ACHN (cell line): ENCODE results near the gene NEK3.
"Not testable (repeated sequence)": the region's sequence is repeated elsewhere in the genome, so short reads cannot be mapped to it uniquely, and the experiment has no call there.

Experiments
- DNase-seq: peaks from one replicate; pipeline ENCODE4 v3.0.0-alpha.2; 2015
- in situ Hi-C: cut with HindIII; loops from 2 replicates; pipeline ENCODE4 v1.10.0; 2017; ENCODE audit warnings: low sequenced_read_pairs, low pct_ligation_motif_present, low pct_unique_long_range_greater_than_20kb

NEK3 gene

DNA sequence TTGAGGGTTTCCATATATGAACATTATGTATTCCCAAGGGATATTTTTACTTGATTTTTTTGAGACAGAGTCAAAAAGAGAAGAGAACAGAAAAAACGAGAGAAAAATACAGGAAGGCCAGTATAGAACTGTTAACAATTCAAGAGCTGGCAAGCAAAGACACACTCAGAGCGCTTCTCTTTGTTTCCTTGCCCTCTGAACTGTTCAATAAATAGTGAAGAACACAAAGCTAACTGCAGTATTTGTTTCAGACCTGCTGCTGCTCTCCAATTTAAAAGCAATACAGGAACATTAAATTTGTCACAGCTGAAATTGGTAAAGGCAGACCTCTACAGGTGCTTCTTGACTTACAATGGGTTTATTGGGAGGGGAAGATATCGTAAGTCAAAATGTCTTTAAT, 14.0 kb upstream of the NEK3 start:
- in situ Hi-C loops, result no loop called here
- DNase-seq, result no peak

DNA sequence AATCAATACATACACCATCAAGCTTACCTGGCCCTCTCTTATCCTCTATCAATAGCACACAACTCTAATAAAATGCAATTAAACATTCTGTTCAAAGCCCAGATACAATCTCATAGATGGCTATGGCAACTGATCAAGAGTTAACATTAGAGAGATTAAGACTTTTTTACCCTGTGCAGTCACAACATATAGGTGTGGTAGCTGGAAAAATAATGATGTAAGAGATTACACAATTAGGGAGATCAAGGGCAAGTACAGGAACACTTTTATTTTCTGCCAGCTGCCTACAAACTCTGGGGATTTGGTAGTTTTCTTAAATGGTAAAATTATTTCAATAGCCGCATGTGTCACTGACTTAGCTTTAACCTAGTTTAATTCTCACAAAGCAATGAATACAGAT, 12.3 kb upstream of the NEK3 start:
- in situ Hi-C loops, result not testable (repeated sequence)

DNA sequence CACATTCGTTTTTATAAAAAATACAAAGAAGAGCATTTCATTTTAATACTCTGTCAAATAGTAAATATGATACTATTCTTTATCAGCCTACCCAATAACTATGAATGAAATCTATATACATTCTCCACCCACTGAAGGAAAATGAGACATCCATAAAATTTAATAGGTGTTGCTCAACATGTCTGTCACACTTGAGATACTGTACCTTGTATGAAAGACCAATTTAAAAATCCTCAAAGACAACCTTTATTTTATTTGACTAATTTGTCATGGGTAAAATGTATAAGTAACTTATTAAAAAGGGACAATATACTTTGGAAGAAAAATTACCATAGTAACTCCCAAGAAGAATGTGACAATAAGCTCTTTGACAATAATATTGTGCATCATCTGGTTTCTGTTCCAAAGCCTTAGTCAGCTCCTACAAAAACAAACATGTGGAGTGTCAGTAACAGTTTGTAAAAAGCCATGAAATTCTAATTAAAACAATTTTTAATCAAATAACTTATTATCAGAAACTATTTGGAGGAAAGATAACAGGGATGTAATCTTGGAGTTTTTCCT, 11.5 kb upstream of the NEK3 start:
- in situ Hi-C loops, DNase-seq: not testable (repeated sequence)

More for the DNA sequence above, 12.3 kb upstream of the NEK3 start:
- DNase-seq, result not testable (repeated sequence)

DNA sequence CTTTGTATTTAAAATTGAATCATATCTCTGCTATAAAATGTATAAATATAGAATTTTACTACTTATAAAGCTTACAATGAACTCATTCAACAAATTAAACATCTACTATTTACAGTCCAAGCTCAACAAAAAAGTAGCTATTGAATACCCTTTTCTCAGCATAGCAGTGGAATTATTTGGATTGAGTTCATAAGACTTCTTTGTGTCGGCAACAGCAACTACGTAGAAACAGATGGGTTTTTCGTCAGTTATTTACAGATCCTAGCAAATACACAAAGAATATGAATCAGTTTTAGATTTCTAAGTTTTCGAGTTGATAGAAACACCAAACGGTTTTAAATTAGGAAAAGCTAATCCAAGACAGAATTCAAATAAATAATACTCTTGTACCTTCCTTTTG, 10.4 kb upstream of the NEK3 start:
- in situ Hi-C loops, result no loop called here
- DNase-seq, result no peak

DNA sequence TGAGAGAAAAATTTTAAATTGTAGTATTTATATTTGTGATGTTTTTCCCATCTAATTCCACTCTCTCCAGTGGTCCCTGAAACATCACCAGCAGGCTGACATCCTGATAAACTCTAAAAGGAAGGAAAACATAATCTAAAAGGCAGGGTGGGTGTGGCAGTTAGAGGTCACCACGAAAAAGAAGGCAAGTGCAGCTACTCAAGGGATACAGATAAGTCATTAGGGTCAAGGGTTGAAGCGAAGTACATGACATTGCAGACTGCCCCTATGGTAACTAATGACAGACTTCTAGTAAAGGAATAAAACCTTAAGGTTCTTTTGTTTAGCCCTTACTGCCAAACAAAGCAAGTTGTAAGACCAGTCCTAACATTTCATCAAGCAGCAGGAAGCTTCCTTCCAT, 6.0 kb upstream of the NEK3 start:
- no peak for DNase-seq
- in situ Hi-C loops, result no loop called here

DNA sequence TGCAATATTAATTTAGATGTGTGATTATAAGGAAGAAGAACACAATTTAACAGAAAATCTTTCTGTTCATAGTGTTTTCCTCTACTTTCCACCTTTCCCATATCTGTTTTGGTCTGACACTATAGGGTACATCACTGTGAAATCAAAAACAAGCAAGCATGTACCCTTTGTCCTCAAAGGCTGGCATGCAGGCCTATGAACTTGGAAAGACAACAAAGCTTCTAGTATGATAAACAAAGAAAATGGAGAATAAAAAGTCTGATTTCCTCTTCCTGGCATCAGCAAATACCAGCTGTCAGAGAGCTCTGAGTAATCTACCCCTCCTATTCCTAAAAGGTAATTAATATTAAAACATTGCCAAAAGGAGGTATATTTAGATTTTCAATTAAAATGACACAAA, 5.6 kb upstream of the NEK3 start:
- in situ Hi-C loops, result no loop called here
- DNase-seq, result no peak

DNA sequence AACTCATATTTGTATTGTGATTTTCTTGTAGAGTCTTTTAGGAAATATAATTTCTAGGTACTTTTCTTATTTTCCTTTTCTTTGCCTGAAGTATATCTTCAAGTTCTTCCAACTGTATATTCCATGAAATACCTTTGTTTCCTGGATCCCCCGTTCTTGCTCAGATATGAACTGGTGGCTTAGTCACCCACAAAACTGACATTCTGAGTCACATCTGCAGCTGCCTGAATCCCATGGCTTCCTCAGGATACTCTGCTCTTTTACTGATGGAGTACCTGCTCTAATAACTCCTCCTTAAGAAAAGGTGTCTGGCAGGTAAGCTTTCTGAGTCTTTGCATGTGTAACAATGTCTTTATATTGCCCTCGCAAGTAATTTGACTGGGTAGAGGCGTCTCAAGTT, 4.5 kb upstream of the NEK3 start:
- in situ Hi-C loops, DNase-seq: not testable (repeated sequence)

DNA sequence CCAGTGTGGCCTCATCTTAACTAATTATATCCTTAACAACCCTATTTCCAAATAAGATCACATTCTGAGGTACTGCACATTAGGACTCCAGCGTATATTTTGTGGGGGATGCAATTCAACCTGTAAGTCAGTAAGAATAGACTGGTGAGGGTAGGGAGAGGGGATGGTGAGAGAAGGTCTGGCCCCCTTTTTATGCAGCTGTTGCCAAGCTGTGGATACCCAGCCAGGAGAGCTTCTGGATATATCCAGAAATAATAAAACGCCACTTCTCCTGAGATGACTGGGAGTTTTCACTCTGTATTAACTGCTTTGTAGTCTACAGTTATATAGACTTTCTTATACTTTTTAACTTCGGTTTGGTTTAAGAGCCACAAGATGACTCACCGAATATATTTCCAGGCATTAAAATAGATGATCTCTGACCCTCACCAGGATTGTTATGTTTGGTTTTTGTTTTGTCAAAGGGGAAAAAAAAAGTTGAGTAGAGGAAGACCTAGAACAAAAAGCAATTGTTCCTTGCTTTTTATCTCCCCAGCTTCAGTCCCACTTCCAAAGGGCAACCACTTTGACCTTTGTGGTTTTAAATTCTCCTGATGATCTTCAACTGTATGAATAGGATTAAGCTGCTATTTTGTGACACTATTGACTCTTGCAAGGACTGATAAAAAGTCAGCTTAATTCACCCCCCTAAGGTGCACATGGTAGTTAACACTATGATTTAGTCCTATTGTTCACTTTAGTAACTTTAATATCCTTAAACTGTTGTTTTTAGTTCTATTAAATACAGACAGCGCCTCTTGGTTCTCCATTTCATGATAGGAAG, 3.1 kb upstream of the NEK3 start:
- in situ Hi-C loops, result no loop called here
- DNase-seq, result peak; percentile 26

DNA sequence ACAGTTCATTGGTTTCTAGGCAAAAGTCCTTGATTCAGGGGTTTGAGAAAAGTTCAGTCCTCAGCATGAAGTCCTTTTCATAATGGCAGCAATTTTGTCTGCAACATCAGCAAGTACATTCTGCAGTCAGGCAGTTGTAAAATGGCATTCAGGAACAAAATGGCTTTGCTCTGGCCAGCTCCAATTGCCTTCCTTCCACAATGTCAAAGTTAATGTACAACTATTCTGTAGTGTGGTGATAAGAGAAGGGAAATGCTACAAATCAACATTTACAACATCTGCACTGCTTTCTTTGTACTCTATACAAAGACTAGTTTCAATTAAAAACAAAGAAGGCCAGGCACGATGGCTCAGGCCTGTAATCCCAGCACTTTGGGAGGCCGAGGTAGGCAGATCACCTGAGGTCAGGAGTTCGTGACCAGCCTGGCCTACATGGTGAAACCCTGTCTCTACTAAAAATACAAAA, 1.8 kb upstream of the NEK3 start:
- DNase-seq, result no peak
- in situ Hi-C loops, result no loop called here

DNA sequence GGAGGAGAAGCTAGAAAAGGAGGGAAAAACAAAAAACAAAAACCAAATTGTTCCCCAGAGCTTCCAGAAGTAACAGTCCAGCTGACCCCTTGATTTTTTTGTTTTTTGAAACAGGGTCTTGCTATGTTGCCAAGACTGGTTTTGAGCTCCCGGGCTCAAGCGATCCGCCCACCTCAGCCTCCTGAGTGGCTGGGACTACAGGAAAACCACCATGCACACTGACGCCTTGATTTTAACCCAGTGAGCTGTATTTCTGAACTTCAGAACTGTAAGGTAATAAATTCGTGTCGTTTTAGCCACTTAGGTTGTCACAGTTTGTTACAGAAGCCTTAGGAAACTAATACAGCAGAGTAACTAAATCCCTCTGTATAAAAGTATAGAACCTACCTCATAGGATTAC, 1.1 kb upstream of the NEK3 start:
- in situ Hi-C loops, result no loop called here
- no peak for DNase-seq

DNA sequence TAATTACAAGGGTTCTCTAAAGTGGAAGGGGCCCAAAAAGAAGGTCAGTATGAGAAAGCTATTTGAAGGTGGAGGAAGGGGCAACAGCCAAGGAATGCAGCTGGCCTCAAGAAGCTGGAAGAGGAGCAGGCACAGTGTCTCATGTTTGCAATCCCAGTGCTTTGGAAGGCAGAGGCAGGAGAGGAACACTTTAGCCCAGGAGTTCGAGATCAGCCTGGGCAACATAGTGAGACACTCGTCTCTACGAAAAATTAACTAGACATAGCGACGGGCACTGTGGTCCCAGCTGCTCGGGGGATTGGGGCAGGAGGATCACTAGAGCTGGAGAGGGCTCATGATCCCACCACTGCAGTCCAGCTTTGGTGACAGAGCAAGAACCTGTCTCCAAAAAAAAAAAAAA, 656 bp upstream of the NEK3 start:
- DNase-seq, result no peak
- in situ Hi-C loops, result no loop called here

DNA sequence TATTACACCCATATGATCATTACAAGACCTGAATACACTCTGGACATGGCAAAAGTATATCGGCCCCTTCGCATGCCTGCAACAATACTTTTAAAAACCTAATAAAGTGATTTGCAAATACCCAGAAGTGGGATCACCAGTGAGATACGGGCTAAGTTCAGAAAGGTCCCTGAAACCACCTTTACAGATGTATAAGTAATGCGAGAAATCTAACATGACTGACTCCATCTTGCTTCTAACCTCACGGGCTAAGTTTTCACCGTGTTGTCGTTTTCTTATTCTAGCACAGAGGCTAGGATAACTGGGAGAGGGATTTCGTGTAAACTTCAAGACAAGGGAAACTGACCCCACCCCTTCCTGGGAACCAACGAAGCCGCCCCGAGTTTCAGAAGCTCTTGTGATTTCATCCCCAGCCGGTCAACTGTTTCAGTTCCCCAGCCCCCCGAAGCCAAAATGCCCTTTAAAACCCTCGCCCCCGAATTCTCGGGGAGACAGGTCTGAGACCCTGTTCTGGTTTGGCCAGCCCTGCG, 703 bp downstream of the NEK3 start:
- in situ Hi-C loops, result no loop called here

DNA sequence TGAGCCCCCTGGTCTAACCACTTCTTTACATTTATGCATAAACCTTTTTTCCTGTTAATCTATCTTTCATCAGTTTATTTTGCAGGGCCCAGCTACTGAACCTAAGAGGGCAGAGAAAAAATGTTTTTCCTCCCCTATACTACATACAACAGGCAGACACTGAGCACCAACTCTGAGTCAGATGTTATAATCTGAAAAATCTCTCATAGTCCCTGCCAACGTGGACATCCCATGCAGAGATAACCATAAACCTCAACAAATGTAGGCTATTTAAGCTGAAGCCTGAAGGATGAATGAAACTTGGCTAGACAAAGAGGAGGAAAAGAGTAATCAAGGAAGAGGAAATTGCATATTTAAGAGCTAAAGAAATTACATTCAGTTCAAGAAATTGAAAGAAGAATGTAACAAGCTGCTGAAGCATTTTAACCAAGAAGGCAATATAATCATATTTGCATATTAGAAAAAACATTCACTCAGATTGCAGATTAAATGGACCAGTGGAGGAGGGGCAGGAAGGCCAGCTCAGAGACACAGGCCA, 2.6 kb downstream of the NEK3 start:
- in situ Hi-C loops, result no loop called here
- no peak for DNase-seq

More for the DNA sequence above, 703 bp downstream of the NEK3 start:
- peak; percentile 35 for DNase-seq

DNA sequence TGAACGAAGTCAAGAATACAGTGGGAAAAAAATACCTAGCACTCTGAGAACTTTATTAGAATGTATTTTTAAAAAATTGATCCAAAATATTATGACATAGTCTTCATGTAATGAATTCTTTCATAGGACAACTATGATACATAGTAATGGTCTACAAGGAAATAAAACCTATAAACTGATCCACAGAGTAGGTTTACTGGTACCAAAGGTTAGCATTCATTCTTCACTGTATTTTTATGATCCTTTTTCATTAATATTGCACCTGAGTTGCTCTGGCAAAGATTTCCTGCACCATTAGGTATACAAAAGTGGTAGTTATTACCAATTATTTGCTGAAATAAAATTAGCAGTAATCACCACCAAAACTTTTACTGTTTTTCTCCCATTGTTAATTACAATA, 4.2 kb downstream of the NEK3 start:
- DNase-seq, result no peak
- in situ Hi-C loops, result no loop called here

DNA sequence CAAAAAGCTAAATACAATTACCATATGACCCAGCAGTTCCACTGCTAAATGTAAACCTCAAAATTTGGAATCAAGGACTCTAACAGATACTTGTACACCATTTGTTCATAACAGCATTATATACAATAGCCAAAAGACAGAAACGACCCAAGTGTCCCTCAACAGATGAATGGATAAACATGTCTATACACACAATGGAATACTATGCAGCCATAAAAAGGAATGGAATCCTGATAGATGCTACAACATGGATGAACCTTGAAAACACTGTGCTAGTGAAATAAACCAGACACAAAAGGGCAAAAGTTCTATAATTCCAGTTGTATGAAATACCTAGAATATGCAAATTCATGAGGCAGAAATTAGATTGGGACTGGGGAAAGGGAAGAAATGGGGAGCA, 12.2 kb downstream of the NEK3 start:
- no peak for DNase-seq
- in situ Hi-C loops, result no loop called here

DNA sequence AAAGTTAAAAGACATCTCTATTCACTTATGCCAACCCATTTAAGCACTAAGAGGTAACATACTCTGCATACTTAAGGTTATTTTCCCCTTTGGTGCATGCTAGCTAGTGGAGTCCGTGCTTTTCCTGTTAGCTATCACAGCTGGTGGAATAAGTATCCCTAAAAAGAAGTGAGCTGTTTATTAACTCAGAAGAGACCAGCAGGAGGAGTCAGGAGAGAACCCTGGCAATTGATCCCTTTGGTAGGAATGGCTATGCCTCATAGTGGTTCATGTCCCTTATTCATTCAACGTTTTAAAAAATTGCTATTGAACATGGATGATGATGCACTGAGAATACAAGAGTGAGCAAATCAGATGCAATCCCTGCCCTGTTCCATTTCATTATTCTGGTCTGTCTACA, 18.1 kb downstream of the NEK3 start:
- no peak for DNase-seq

DNA sequence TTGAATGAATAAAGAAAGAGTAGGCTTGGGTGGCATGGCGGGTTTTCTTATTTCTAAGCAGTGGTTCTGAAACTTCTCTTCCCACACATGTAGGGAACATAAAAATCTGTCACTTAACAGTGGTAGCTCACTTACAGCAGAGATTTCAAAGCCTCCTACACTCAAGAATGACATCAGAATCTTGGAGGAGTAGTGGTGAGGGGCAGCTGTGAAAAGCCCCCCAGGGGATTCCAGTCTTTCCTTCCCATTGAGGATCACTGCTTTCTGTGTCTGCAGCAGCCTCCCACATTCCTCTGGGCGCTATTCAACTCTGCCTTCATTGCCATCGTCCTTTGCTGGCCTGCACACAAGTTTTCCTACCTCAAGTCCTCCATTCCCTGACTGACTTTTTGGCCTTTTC, 21.9 kb downstream of the NEK3 start:
- DNase-seq, result no peak
- in situ Hi-C loops, result no loop called here

More for the DNA sequence above, 18.1 kb downstream of the NEK3 start:
- in situ Hi-C loops, result no loop called here

DNA sequence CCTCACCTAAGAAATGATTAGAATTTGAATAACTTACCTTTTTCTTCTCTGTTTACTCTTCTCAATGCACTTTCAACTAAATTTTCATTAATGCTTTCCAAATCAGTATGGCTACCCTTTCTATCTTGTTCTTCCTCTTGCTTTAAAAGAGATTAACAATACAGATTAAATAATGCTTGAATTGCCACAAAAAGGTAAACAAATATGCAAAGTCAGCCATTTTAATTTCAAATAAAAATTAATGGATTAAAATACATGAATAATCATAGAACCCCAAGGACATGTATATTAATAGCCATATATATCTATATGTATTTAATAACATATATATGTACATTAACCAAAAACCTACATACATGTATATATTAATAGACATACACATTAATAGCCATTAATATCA, 22.6 kb downstream of the NEK3 start:
- in situ Hi-C loops, result no loop called here

DNA sequence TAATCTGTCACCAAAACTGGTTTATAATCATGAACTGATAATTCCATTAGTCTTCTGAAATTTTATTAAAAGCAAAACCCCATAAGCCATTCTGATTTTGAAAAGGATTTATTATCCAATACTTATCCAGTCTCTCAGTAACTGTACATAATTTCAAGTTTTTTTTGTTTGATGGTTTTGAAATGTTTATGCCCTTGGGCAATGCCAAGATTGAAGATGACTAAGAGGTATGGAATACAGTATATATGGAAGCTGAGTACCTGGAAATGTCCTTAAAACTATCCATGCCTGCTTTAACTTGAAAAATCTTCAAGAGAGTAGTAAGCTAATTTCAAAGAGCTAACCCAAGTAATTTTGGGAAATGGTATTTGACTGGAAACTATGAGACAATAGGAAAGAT, 28.8 kb downstream of the NEK3 start:
- in situ Hi-C loops, result no loop called here
- no peak for DNase-seq

More for the DNA sequence above, 22.6 kb downstream of the NEK3 start:
- no peak for DNase-seq
